GM18505 (cell line): ENCODE data around the gene MAST4.

Source experiments
- ATAC-seq: cut with Tn5 transposase; IDR thresholded peaks from one replicate; pipeline ENCODE4 v1.9.1; 2021; ENCODE audit not compliant: unreplicated experiment
- POLR2A ChIP-seq: IDR thresholded peaks from 4 replicates; pipeline ENCODE4 v1.6.1; 2011; ENCODE audit warnings: borderline replicate concordance; ENCODE audit not compliant: insufficient read depth, insufficient read length; ENCODE audit errors: extremely low read depth

MAST4 gene

DNA sequence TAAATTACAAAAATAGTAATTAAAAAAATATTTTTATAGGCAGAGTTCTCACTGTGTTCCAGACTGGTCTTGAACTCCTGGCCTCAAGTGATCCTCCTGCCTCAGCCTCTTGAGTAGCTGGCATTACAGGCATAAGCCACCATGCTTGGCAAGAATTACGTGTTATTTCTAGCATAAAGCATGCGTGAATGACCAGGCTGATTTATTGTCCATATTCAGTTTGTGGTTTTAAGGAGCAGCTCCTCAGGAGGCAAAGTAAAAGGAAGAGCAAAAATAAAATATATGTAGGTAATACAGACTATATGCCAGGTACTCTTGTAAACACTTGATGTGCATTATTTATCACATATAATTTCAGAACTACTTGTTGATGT, 607.5 kb downstream of the MAST4 start:
- no peak for TF ChIP-seq POLR2A
- no peak for ATAC-seq

DNA sequence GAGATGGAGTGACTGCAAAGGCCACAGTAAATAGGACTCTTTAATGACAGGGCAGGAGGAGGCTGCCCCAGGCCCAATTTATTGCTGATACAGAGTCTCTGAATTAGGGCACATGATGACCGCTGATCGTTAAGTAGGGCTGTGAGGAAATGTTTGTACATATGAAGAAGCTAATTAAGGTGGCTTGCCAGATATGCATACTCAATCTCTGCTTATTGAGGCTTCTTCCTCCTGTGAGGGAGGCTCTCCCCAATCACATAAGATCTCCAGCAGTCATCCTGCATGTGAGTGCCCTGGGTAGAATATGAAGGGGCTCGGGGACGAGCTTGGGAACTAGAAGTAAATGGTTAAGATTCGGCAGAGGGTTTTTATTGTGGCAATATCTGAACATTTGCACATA, 608.6 kb downstream of the MAST4 start:
- no peak for ATAC-seq
- TF ChIP-seq POLR2A, result no peak

DNA sequence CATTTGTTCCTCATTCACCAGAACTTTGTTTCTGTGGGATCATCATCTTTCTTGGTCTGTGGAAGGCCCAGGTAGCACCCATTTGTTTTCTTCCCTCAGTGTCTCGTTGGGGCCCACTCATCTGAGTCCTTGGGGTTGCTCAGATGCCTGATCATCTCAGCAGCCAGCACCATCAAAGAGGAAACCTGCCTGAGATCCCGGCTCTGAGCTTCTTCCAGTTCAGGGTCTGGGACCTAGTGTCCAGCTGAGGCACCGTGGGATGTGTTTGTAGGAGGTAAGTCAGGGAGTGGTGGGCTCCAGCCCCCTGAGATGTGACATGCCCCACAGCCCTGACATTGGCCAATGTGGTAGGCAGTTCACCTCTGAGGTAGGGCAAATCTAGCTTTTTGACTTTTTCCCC, 609.8 kb downstream of the MAST4 start:
- TF ChIP-seq POLR2A, result no peak
- no peak for ATAC-seq

DNA sequence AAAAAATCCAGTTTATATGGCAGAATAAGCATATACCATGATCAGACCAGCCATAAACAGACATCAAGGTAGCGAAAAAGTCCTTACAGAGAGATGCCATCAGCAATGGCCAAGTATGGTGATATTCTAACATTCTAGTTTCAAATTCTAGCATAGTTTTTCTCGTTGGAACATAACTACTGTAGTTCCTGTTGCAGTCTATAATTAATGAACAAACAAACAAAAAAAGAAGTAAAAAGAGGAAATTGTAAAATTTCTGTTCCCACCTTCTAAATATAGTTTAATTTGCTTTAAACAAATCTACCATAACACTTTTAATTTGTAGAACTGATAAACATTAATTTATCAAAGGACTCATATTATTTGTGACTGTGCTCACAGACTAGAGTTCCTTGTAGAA, 610.3 kb downstream of the MAST4 start:
- no peak for TF ChIP-seq POLR2A
- ATAC-seq, result no peak

DNA sequence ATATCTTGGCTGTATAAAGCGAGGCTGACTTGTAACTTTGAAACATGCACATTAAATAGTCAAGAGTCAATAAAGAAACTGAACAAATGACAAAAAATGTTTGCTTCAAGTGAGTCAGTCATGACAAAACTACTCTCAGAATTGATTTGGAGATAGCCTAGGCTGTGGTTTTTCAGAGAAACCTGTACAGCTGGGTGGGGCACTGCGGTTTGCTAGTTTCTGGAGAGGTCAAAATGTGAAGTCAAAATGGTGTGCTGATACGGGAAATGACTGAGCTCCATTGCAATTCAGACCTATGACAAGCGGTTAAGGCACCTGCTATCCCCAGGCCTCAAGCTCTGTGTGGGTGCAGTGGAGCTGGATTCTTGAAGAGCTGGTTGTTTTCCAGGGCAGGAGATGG, 610.7 kb downstream of the MAST4 start:
- peak; percentile 54 for TF ChIP-seq POLR2A
- ATAC-seq, result peak; percentile 76

DNA sequence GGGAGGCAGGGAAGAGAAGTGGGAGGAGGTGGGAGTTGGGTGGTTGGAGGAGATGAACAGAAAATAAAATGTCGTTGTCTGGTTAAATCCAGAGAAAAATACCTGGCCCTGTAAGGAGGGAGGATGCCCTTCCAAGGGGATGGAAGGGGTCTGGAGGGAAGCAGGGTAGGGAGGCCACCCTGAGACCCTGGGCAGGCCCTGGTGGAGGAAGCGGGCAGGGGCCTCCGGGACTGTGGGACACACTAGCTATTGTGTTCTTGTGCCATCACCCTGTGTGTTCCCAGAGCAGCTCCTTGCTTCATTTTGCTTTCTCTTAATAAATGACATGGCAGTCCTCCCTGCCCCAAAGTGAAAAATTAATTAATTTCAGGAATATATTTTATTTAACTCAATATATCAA, 612.2 kb downstream of the MAST4 start:
- TF ChIP-seq POLR2A, result no peak
- ATAC-seq, result no peak

DNA sequence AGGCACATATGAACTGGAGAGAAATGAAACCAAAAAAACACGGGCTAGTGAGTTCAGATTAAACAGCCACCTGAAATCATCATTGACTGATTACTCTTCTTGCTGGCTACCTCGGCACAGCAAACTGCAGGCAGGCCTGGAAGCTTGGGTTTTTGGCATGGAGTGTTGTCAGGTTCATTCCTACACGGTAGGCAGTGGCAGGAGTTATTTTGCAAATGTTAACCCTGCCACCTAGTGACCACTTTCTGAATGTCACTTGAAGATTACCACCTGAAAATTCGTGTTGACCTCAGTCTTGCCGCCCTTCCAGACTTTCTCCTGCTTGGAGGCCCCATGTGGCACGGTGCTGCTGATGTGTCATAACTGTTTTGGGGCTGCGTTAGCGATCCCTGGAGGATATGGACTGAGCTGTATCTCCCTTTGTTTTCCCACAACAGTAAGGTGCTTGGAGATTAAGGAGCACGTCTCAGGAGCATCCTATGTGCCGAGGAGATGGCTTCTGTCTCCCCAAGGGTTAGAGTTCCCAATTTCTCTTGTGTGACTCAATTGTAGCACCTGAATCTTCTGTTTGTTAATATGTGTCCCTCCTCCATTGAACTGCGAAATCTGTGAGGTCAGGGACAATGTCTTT, 613.1 kb downstream of the MAST4 start:
- no peak for TF ChIP-seq POLR2A
- ATAC-seq, result peak; percentile 30

DNA sequence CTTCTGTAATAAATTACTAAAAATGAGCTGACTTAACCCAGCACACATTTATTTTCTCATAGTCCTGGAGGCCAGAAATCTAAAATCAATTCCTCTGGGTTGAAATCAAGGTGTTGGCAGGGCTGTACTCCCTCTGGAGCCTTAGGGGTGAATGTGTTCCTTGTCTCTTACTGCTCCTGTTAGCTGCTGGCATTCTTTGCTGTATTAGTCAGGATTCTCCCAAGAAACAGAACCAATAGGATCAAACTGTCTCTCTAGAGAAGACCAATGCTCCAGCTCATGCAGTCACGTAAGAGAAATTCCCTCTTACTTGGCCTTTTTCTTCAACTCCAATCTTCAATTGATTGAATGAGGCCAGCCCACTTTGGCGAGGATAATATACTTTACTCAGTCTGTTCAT, 615.7 kb downstream of the MAST4 start:
- no peak for ATAC-seq
- TF ChIP-seq POLR2A, result no peak

DNA sequence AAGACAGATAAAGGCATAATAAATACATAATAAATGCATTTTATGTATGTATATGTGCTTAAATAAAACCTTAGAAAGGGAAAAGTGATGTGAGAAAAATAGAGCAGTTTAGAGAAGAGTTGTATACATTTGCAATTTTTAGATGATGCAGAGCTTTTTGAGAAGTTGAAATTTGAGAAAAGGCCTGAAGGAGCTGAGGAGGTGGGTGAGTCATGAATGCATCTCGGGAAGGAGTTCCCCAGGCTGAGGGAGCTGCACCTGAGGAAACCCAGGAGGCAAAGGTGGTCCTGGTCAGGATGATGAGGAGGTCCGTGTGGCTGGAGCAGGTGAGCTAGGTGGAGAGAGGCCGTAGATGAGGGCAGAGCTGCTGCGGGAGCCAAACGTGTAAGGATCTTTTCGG, 617.8 kb downstream of the MAST4 start:
- no peak for TF ChIP-seq POLR2A
- no peak for ATAC-seq

DNA sequence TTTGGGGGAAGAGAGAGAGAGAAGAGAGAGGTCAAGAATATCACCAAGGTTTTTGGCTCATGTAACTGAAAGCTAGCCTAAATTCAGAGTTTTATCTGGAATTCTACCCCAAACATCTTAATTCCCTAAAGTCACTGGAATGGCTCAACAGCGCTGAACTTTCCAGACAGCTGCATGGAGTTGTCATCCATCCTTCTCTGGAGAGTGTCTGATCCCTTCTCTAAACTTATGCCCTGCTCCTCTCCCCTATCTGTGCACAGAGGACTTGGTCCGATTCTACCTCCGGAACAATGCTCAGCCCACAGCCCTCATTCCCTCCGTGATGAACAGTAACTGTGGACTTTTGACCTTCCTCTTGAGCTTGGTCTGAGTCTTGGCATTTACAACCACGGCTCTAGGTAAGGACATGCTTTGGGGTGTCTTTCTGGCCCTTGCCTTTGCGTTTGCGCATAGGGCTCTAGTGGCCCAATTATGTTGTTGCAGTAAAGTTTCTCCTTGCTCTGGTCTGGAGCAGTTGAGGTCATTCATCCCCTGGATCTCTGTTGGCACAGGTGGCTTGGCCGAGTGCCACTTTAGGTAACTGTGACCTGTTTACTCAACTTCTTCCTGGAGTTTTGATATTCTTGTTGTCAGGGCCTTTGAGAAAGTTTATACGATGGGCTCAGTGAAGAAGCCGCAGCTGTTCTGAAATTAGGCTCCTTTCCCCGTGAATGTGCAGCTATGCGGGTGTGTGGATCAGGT, 618.7 kb downstream of the MAST4 start:
- no peak for ATAC-seq
- TF ChIP-seq POLR2A, result no peak

DNA sequence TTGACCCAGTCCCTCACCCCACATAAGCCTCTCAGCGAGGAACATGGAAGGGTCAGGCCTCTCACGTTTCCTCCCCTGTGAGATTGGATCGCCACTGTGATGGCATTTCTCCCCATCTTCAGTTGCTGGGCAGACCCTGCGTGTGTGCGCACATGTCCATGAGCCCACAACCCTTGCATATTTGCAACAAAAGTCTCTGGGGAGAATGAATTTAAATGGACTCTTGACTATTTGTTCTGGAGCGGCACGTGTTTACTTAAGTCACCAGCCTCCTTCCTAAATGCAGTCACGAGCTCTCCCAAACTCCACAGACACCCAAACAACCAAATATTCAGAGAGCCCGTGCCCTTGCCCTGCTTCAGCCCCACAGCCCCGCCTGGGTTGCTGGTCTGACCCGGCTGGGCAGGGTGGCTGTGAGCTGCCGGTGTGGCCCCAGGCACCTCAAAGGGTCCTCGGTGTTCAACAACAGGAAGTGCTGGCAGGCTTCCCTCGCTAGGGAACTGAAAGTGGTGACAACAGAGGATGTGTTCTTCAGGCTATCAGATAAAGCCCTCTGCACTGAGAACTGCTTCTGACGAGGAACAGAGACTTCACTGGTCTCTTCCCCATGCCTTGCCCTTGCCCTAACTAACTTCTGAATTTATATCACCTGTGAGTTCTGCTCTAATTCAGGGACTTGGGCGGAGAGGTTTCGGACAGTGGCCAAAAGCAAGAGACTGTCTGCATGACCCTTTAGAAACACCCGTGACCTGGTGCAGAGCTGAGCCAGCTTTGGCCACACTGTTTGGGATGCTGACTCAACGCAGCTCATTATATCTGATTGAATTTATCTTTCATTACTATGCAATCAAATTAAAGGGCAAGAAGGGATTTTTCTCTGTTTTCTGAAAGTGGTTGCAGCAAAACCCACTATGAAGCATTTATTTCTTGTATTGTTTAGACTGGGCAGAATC, 619.6 kb downstream of the MAST4 start:
- peak; percentile 99 for ATAC-seq
- TF ChIP-seq POLR2A, result peak; percentile 58

DNA sequence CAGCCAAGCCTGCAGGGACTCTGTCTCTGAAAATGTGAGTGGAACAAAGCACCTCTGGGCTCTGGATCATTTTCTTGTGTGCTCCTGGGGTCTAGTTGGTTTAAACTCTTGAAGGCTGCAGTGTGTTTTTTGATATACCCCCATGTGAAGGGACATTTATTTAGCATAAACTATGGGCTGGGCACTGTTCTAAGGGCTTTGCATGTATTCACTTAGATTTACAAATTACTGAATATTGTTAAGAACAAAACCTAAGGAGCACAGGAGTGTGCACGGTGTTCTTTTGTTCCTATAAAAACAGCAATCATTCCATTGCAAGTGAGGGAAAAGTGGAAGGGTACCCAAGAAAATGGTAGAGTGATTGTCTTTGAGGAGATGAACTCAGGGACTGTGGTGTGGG, 620.4 kb downstream of the MAST4 start:
- no peak for ATAC-seq
- TF ChIP-seq POLR2A, result no peak
